NOMO-1 treated with DMSO at 0.1 percent for 48 hours (cell line): Measurements from ENCODE around the gene MORN3.
"Not testable (repeated sequence)": the region's sequence is repeated elsewhere in the genome, so short reads cannot be mapped to it uniquely, and the experiment has no call there.

Experiments used
- DNase-seq: peaks from one replicate; lab custom pipeline; 2025; ENCODE audit not compliant: unreplicated experiment; lab: John Stamatoyannopoulos, UW

The MORN3 gene

DNA sequence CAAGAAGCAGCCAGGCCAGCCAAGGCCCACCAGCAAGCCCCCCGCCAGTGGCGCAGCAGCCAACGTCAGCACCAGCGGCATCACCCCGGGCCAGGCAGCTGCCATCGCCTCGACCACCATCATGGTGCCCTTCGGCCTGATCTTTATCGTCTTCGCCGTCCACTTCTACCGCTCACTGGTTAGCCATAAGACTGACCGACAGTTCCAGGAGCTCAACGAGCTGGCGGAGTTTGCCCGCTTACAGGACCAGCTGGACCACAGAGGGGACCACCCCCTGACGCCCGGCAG is 28.2 kb downstream of the MORN3 start:
- no peak for DNase-seq

DNA sequence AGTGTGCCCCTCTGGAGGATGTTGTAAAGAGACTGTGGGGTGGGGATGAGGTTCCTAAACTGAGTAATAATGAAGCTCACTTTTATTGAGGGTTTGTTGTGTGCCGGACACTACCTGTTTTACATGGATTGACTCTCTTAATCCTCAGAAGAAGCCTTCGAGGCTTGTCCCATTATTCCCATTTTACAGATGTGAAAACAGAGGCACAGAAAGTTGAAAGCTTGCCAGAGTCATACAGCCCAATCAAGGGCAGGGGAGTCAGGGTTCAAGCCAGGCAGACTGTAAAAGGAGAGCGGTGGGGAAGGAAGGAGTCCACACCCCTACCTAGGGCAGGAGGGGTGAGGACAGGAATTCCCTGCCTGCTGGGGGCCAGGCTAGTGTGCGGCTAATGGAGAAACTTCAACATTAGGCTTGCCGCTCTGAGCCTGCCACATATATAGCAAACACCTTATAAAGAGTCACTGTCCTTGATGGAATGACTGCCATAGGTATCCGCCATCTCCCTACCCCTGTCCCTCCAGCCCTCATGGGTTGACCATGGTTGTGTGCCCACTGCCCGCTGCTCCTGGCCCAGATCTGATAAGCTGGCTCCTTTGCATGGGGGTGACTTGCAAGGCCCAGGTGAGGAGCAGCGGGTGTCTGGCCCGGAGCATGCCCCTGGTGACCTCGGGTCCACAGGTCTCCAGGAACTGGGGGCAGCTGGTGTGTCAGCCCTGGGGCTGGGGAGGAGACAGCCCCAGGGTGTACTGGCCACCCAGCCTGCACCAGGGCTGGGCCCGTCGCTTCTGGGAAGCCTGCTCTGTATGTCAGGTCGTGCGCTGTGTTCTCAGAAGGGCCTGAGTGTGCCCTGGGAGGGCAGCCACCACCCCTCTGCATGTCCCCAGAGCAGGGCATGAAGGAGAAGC is 30.9 kb downstream of the MORN3 start:
- DNase-seq = no peak

DNA sequence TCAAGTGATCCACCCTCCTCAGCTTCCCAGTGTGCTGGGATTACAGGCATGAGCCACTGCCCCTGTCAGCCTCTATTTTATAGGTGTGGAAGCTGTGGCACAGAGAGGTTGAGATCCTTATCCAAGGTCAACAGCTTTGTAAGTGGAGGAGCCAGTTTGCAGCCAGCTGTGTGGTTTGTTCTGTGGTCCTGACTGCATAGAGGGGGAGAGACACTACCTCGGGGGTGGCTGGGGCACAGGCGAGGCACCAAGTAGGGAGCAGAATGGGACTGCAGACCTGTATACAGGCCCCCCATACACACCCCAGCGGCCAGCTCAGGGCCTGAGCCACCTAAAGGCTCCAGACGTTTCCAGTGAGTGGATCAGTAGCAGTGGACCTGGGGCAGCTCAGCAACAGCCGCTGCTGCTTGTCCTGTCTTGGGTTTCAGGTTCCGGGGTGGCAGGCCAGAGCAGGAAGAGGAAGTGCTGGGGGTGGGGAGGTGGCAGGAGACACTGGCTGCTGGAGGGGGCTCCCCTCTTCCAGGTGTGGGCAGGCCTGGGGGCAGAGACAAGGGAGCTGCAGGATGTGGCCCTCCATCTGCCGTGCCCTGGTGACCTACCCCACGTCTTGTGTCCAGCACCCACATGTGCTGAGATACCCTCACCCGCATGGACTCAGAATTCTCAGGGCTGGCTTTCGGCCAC is 32.1 kb downstream of the MORN3 start:
- no peak for DNase-seq

DNA sequence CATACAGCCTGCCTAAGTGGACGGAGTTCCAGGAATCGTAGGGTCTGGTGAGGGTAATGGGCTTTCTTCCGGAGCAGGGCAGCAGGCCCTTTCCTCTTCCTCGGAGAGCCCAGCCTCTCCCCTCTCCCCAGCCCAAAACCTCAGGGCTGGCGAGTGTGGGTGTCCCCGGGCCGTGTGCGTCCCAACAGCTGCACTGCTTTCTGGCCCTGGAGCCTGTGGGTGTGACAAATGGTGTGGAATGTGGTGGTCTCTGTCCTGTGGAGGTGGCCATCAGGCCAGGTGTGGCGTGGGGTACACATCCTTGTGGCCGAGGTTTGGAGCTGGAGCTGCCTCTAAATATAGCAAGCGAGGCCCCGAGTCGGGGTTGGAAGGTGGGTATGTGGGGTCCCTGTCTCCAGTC is 34.6 kb downstream of the MORN3 start:
- DNase-seq = no peak

DNA sequence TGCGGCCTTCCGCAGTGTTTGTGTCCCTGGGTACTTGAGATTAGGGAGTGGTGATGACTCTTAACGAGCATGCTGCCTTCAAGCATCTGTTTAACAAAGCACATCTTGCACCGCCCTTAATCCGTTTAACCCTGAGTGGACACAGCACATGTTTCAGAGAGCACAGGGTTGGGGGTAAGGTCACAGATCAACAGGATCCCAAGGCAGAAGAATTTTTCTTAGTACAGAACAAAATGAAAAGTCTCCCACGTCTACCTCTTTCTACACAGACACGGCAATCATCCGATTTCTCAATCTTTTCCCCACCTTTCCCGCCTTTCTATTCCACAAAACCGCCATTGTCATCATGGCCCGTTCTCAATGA is 35.6 kb downstream of the MORN3 start:
- not testable (repeated sequence) for DNase-seq

DNA sequence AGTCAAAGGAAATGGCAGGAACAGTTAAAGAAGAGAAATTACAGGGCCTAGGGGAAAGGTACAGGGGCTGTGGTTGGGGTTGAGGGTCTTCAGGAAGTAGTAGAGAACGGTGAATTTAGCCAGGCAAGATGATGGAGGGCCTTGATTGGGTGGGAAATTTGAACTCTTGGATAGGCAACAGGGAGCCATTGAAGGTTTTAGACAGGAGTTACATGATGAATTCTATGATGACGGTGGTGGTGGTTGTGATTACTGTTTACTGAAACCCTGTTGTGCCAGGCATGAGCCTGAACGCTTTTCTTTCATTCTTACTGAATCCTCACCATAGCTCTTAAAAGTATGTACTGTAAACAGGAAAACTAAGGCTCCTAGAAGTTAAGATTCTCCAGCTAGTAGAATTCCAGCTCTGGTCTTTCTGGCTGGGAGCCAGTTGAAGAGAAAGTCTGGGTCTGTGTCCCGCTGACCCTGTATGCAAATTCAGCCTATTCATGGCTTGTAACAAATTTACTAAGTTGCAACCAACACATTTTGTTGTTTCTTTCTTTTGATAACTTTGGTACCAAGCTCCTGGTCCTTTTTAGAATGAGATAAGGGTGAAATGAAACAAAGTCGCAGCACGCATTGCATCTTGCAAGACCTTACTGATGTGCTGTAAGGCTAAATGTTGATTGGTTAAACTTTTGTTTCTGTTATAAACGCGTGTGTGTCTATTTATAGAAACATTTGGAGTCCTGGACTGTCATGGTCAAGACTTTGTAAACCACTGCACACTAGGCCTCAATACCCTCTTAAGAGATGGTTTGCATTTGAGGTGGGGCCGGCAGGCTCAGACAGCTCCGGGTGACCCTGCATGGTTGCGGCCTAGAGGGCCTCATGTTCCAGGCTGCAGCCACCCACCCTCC is 37.1 kb downstream of the MORN3 start:
- no peak for DNase-seq

DNA sequence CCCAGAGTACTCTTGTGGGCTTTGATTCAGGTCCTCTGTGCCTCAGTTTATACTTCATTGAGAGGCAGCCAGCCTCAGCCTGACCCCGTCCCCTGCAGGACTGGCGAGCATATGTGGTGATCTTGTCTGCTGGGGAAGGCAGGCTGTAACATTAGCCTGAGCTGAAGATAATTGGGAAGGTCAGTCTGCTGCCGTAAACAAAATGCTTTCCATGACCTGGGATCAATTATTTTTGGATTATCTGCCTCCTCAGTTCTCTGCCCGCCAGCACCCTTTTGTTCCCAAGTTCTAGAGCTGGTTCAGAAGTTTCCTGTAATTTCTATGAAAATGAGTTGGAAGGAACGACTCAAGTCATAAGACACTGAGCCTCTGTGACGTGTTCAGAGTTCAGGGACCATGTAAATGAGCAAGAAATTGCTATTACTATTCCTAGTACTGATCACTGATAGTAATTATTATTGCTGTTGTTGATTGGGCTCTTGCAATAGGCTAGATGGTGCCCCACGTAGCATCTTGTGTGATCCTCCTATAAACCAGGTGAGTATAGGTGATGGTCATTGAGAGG is 38.6 kb downstream of the MORN3 start:
- no peak for DNase-seq

DNA sequence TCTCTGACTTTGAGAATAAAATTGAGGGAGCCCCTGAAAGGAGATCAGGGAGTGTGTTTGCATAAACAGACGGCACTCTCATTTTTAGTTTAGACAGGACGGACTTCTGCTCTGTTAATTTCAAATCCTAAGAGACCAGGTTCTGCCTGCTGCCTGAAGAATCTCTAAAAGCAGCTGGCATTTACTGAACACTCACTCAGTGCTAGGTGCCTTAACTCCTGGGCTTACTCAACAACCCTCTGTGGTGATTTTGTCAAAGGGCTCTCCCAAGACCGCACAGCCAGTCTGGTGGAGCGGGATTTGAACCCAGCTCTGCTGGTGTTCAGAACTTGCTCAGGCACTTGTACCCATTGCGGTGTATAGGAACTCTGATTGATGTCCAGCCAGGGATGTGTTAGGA is 40.9 kb downstream of the MORN3 start:
- no peak for DNase-seq

DNA sequence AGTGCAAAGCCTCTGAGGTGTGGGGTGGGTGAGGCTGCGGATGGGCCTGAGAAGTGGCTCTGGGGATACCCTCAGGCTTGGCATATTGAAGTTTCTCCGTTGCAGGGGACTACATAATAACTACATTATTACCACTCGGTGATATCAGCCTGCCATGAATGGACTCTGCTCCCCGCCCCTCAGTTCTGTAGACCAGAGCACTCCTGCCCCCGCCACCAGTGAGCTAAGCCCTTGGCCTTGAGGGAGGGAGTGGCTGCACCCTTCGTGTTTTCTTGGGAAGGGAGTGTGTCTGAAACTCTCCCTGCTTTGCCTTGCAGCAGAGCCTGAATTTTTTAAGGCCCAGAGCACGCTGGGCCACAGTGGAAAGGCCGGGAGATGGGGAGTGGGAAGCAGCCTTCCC is 41.4 kb downstream of the MORN3 start:
- no peak for DNase-seq

DNA sequence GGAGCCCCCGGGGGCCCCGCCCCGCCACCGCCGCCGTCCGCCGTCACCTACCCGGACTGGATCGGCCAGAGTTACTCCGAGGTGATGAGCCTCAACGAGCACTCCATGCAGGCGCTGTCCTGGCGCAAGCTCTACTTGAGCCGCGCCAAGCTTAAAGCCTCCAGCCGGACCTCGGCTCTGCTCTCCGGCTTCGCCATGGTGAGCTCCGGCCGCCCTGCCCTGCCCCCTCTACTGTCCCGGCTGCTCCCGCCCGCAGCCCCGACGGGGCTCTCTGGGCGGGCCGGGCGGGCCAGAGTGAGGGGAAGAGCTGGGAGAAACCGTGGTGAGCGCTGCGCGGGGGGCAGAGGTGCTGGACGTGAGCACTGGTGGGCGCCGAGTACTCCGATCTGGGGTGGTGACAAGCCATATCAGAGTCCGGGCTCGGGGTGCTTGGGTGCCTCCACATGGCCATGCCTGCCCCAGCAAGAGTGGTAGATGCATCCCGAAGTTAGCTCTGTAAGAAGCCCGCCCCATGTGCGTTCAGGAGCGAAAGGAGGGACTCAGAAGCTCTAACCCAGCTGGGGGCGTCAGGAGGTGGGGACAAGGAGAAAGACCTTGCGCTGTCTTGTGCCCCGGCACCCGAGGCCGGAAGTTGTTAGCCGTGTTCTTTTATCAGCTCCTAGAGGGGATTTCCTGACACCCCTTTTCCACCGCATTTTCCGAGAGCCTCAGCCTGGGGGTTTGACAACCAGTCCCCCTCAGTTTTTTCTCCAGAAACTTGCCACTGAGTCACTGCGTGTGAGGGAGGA is 42.4 kb downstream of the MORN3 start:
- DNase-seq = peak; percentile 48

DNA sequence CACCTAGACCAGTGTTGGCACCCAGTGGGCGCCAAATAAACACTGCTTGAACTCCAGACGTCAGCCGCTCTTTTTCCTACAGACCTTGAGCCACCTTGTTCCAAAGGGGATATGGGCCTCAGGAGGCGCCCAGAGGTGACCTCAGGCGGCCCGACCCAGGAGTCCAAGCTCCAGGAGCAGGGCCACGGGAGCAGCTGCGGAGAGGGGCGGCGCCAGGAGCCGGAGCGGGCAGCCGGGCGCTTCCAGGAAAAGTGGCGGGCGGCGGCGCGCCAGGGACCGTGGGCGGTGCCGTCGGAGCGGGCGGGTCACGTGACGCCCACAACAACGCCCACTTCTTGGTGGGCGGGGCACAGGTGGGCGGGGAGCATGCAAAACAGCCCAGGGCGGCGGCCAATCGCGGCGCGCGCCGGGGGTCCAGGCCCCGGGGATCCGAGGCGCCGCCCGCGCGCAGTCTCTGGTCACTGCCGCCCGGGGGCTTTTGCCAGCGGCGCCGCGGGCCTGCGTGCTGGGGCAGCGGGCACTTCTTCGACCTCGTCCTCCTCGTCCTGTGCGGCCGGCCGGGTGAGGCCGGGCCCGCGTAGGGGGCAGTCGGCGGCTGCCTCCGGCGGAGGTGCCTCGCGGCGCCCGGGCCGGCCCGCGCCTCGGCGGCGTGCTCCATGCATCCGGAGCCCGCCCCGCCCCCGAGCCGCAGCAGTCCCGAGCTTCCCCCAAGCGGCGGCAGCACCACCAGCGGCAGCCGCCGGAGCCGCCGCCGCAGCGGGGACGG is 43.2 kb downstream of the MORN3 start, which contains the start of gene ORAI1:
ORAI1 (plus strand) TSS at position 444 of the 766 bp plus-strand sequence.
- DNase-seq = peak; percentile 88

DNA sequence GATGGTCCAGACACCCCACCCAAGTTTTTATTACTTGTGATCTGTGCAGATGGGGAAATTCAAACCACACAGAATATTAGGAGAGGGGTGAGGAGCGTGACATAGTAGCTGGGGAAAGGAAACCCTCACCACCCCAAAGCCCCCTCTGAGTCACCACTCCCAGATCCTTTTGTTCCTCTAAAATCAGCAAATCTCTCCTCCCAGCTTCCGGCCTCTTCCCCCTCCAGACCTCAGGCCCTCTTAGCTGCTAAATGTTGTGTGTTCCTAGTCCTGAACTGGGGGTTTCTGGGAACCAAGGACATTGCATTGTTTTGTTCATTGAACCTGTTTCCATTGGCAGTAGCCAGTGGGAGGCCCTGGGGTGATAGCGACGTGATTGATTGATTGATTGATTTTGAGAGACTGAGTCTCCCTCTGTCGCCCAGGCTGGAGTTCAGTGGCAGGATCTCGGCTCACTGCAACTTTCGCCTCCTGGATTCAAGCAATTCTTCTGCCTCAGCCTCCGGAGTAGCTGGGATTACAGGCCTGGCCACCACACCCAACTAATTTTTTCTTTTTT is 49.0 kb downstream of the MORN3 start:
- DNase-seq = no peak

DNA sequence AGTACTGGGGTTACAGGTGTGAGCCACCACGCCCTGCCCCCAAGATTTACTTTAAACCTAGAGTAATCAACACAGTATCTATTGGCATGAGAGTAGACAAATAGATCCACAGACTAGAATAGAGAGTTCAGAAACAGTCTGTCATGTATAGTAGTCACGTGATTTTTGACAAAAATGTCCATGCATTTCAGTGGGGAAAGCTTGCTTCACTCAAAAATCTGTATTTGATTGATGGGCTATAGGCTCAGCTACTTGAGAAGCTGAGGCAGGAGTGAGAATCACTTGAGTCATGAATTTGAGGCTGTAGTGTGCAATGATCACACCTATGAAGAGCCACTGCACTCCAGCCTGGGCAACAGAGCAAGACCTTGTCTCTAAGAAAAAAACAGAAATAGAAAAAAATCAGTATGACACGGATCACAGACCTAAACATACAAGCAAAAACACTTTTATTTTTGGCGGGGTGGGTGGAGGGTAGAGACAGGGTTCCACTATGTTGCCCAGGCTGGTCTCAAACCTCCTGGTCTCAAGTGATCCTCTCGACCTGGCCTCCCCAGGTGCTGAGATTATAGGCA is 50.7 kb downstream of the MORN3 start:
- no peak for DNase-seq

DNA sequence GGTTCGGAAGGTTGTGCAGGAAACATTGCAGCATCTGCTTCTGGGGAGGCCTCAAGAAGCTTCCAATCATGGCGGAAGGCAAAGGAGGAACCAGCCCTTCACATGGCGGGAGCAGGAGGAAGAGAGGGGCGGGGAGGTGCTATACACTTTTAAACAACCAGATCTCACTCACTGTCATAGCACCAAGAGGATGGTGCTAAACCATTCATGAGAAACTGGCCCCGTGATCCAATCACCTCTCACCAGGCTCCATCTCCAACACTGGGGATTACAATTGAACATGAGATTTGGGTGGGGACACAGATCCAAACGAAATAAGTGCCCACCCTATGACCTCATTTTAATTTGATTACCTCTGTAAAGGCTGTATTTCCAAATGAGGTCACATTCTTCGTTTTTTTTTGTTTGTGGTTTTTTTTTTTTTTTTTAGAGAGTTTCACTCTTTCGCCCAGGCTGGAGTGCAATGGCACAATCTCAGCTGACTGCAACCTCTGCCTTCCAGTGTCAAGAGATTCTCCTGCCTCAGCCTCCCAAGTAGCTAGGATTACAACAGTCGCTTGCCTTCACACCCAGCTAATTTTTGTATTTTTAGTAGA is 54.5 kb downstream of the MORN3 start:
- DNase-seq = no peak

DNA sequence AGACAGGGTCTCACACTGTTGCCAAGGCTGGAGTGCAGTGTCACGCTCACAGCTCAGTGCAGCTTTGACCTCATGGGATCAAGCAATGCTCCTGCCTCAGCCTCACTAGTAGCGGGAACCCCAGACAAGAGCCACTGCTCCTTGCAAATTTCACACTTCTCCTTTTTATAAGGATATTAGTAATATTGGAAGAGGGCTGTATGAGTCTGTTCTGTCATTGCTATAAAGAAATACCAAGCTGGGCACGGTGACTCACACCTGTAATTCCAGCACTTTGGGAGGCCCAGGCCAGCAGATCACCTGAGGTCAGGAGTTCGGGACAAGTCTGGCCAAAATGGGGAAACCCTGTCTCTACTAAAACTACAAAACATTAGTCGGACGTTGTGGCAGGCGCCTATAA is 56.0 kb downstream of the MORN3 start:
- DNase-seq = no peak

DNA sequence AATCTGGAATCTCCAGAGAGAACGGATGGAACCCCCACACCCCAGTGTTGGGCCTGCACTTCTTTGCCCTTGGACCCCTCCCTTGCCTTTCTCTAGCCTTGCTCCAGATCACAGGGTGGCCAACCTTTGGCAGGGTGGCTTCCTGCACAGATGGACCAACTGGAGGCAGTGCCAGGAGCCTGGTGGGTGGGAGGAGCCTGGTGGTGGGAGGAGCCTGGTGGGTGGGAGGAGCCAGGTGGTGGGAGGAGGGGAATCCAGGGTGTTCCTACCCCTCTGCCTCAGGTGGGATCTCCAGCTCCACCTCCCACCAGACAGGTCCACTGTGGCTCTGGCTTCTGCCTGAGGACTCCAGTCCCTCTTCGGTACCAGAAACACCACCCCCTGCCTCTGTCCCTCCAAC is 58.1 kb downstream of the MORN3 start:
- no peak for DNase-seq

DNA sequence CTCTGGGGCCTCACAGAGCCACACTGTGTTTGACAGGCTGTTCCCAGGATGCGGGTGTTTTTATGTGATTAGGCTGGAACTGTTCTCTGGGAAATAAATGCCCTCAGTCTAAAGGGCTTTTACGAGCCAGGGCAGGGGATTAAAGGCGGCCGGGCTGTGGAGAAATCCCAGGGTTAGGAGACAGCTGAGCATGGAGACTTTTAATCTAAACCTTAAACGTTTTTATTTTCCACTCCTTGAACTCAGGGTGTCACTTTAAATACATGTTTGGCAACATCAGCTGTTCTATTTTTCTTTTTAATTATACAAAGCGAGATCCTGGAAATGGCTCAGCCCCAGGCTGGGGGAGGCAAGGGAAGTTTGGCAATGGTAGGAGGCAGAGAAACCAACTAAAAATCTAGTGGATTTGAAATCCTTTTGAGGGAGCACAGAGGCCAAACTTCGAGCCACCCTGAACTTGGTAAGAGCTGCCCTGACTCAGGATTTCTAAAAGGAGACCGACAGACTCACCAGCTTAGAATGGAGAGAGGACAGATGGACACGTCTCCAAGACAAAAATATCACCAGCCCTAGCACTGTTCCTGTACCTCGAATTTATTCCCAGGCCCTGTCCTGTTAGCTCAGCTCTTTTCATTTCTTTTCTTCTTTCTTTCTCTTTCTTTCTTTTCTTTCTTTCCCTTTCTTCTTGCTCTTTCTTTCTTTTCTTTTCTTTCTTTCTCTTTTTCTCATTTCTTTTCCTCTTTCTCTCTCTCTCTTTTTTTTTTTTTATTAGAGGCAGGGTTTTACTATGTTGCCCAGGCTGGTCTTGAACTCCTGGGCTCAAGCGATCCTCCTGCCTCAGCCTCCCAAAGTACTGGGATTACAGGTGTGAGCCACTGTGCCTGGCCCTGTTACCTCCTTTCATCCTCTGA is 59.0 kb downstream of the MORN3 start:
- no peak for DNase-seq

DNA sequence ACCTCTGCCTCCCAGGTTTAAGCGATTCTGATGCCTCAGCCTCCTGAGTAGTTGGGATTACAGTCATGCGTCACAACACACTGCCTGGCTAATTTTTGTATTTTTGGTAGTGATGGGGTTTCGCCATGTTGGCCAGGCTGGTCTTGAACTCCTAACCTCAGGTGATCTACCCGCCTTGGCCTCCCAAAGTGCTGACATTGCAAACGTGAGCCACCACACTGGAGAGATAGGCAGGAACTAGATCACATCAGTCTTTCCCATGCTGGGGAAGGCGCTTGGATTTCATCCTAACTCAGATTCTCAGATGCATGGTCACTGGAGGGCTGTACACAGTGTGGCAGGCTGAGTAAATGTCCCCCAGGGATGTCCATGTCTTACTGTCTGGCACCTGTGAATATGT is 61.2 kb downstream of the MORN3 start:
- no peak for DNase-seq
